Sigmoid colon (tissue), 7 donors: Measurements from ENCODE around the gene GLCCI1. TPM values are rescaled to one million over a fixed set of nuclear protein-coding genes. Genes with fewer than 3 reads are reported as not detected.

Experiments used
- DNase-seq: peaks from one replicate; pipeline ENCODE4 v3.0.0-alpha.2; 2019
- H3K27ac ChIP-seq, 4 donors: fragments of 200-600 bp; sonication (generic); one replicate each; pipeline ENCODE4 v1.5.1; 2016 to 2019; ENCODE audit warnings: mild to moderate bottlenecking in 1 of 4
- H3K27me3 ChIP-seq, 3 donors: fragments of 200-600 bp; sonication (generic); one replicate each; pipeline ENCODE4 v1.5.1; 2019; ENCODE audit warnings: mild to moderate bottlenecking in 1 of 3
- H3K36me3 ChIP-seq, 4 donors: fragments of 200-600 bp; sonication (generic); one replicate each; pipeline ENCODE4 v1.5.1; 2016 to 2019
- H3K4me1 ChIP-seq, 4 donors: fragments of 200-600 bp; sonication (generic); one replicate each; pipeline ENCODE4 v1.5.1; 2017 to 2019
- H3K4me3 ChIP-seq, 4 donors: fragments of 200-600 bp; sonication (generic); one replicate each; pipeline ENCODE4 v1.5.1; 2017 to 2019; ENCODE audit warnings: mild to moderate bottlenecking in 2 of 4, moderate library complexity in 1 of 4
- H3K9me3 ChIP-seq, 4 donors: fragments of 200-600 bp in 3 of 4; sonication (generic) in 3 of 4; one replicate each; pipeline versions ENCODE4 v1.5.1 to v1.6.1; 2013 to 2019
- CTCF ChIP-seq, 4 experiments: fragments of 450-650 bp in 3 of 4; fragments of 200-600 bp in 1 of 4; IDR thresholded peaks; one replicate each; pipeline ENCODE4 v1.5.1; 2016 to 2019; ENCODE audit warnings: antibody characterized with exemption in 4 of 4, mild to moderate bottlenecking in 3 of 4, moderate library complexity in 2 of 4
- EP300 ChIP-seq, 4 donors: sonication (generic); formaldehyde crosslinking; IDR thresholded peaks; one replicate each; pipeline ENCODE4 v1.6.1; 2017; ENCODE audit warnings: antibody characterized with exemption in 4 of 4
- POLR2A ChIP-seq, 2 donors: fragments of 450-650 bp; IDR thresholded peaks; one replicate each; pipeline ENCODE4 v1.6.1; 2016; ENCODE audit warnings: antibody characterized with exemption in 2 of 2, mild to moderate bottlenecking in 2 of 2, moderate library complexity in 2 of 2
- POLR2AphosphoS5 ChIP-seq, 4 donors: sonication (generic); formaldehyde crosslinking; IDR thresholded peaks; one replicate each; pipeline ENCODE4 v1.6.1; 2017; ENCODE audit warnings: antibody characterized with exemption in 4 of 4
- WGBS, 2 donors: extraction: QIAGEN DNeasy Blood & Tissue Kit; methylation state at CpG; one replicate each; pipeline ENCODE4 v1.1.7; 2013; 5-methylcytosine and 5-hydroxymethylcytosine counted together
- intact Hi-C: fragments of 100-400 bp; cut with DNase I; formaldehyde crosslinking; loops from one replicate; pipeline ENCODE4 v1.15.1; 2023
- polyA plus RNA-seq, 3 donors: library from polyadenylated mRNA; stranded (reverse); fragments of 200-250 nt; gene quantifications; one replicate each; pipeline ENCODE4 v1.2.3, GENCODE V29; 2013
- total RNA-seq, 4 donors: library from RNA; depleted of rRNA; stranded (reverse); fragments of >200 nt; gene quantifications; one replicate each; pipeline ENCODE4 v1.1.0, GENCODE V29; 2016
- donor health status: healthy with polysubstance abuse.
- donor health status: Bipolar disorder and iron deficiency.
- donor health status: healthy.

Gene GLCCI1
- total and polyA plus RNA-seq, 7 donors, result 1.4 to 17.7 (median 6.1) TPM

DNA sequence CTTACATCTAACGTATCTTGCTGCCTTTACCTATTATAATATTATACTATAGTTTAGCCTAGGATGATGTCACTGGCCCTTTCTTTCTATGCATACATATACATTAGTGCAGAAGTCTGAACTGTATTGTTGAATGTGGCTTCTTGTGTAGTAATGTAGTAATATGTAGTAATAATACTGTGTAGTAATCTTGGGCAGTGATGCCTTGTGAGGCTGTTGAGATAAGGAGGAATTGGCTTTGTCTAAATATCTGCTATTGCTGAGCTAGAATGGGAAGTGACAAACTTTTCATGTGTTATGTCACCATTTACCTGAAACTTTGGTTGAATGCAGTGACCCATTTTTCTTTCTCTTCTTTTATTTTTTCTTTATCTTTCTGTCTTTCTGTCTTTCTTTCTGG, 11.0 kb downstream of the GLCCI1 start:
- Histone ChIP-seq H3K9me3 (no peaks in the 10 kb centered on the region), H3K4me1 (peaks cover 0 to 16% (median 10%) of the 10 kb centered on the region in 4 donors), H3K36me3 (no peaks in the 10 kb centered on the region), H3K27me3 (no peaks in the 10 kb centered on the region), H3K27ac (no peak overlapping the region), H3K4me3 (no peak overlapping the region)
- intact Hi-C loops, result no loop called here
- DNase-seq, result no peak
- TF ChIP-seq POLR2AphosphoS5 (IDR thresholded peaks at IDR 0.05) (no peak), POLR2A (IDR thresholded peaks at IDR 0.05) (no peak), EP300 (IDR thresholded peaks at IDR 0.05) (no peak), CTCF (IDR thresholded peaks at IDR 0.05) (no peak)
- 93 to 100% methylated on average over 1 of the region's 1 CpG for WGBS, 2 donors

DNA sequence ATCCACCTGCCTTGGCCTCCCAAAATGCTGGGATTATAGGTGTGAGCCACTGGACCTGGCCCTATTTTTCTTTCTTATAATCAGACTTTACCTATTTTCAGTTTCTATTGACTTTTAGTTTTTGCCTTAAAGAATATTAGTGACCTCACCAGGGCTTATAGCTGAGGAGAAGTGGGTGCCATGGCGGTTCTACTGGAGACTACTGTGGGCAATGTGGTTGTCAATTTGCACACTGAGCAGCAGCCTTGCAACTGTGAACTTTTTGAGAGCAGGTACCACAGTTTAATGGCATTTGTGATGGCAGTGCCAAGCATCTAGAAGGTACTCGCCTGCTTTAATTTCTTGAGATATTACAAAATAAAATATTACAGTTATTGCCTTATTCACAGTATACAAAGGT, 11.5 kb downstream of the GLCCI1 start:
- H3K4me3 ChIP-seq, result no peak overlapping the region
- whole genome bisulfite sequencing, 2 donors, result 94 to 96% methylated on average over 2 of the region's 2 CpGs

GRCh38 chr7:7982904-7983303, 14.3 kb downstream of the GLCCI1 start:
- Histone ChIP-seq H3K4me3 (no peak overlapping the region), H3K27me3 (no peaks in the 10 kb centered on the region), H3K4me1 (peaks cover 0 to 10% (median 4%) of the 10 kb centered on the region in 4 donors), H3K36me3 (no peaks in the 10 kb centered on the region), H3K9me3 (no peaks in the 10 kb centered on the region), H3K27ac (no peak overlapping the region)
- no peak for TF ChIP-seq POLR2AphosphoS5 (IDR thresholded peaks at IDR 0.05)
- no peak for TF ChIP-seq POLR2A (IDR thresholded peaks at IDR 0.05)
- no peak for TF ChIP-seq EP300 (IDR thresholded peaks at IDR 0.05)
- no peak for TF ChIP-seq CTCF (IDR thresholded peaks at IDR 0.05)
- no peak for DNase-seq
- intact Hi-C loops, result no loop called here
- 94 to 96% methylated on average over 4 of the region's 4 CpGs for WGBS, 2 donors

More for the DNA sequence above, 11.5 kb downstream of the GLCCI1 start:
- intact Hi-C loops, result no loop called here
- no peak for TF ChIP-seq POLR2A (IDR thresholded peaks at IDR 0.05)
- TF ChIP-seq CTCF (IDR thresholded peaks at IDR 0.05), result no peak
- no peak for TF ChIP-seq EP300 (IDR thresholded peaks at IDR 0.05)
- TF ChIP-seq POLR2AphosphoS5 (IDR thresholded peaks at IDR 0.05), result no peak
- no peak for DNase-seq
- H3K4me1 ChIP-seq, result peaks cover 0 to 16% (median 10%) of the 10 kb centered on the region in 4 donors
- no peaks in the 10 kb centered on the region for H3K36me3 ChIP-seq
- no peaks in the 10 kb centered on the region for H3K9me3 ChIP-seq
- H3K27ac ChIP-seq, result no peak overlapping the region
- H3K27me3 ChIP-seq, result no peaks in the 10 kb centered on the region

- TF ChIP-seq POLR2A (IDR thresholded peaks at IDR 0.05) (no peak), EP300 (IDR thresholded peaks at IDR 0.05) (no peak), CTCF (IDR thresholded peaks at IDR 0.05) (no peak), POLR2AphosphoS5 (IDR thresholded peaks at IDR 0.05) (no peak)
- H3K27me3 ChIP-seq, result no peaks in the 10 kb centered on the region
- 62 to 86% methylated on average over 3 of the region's 3 CpGs for WGBS, 2 donors
- intact Hi-C loops, result no loop called here
- H3K4me1 ChIP-seq, result peaks cover 0 to 7% (median 0%) of the 10 kb centered on the region in 4 donors
- DNase-seq, result no peak
- no peaks in the 10 kb centered on the region for H3K36me3 ChIP-seq
- no peak overlapping the region for H3K4me3 ChIP-seq
- H3K27ac ChIP-seq, result no peak overlapping the region
- no peaks in the 10 kb centered on the region for H3K9me3 ChIP-seq
These were observed 15.8 kb downstream of the GLCCI1 start for GRCh38 chr7:7984424-7984823.

DNA sequence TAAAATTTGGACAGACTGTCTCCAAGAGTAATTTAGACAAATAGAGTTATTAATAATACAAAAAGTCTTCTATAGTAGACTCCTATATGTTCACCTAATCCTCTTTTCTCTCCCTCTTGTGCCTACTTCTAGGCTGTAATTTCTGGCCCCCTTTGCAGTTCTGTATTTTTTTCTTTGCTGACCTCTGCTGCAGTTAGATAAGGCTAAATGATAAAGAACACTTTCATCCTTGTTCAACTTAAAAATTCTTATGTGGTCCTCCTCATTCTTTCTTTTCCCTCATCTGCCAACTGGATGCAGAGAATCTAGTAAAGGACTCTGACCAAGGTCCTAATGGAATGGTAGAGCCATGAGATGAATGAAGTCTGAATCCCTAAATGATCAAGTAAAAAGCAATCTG, 20.1 kb downstream of the GLCCI1 start:
- intact Hi-C loops, result no loop called here
- DNase-seq, result no peak
- no peak overlapping the region for H3K4me3 ChIP-seq
- peaks cover 0 to 8% (median 2%) of the 10 kb centered on the region in 4 donors for H3K9me3 ChIP-seq
- peaks cover 0 to 22% (median 4%) of the 10 kb centered on the region in 4 donors for H3K4me1 ChIP-seq
- no peaks in the 10 kb centered on the region for H3K36me3 ChIP-seq
- H3K27ac ChIP-seq, result no peak overlapping the region
- no peak for TF ChIP-seq EP300 (IDR thresholded peaks at IDR 0.05)
- TF ChIP-seq CTCF (IDR thresholded peaks at IDR 0.05), result no peak
- TF ChIP-seq POLR2A (IDR thresholded peaks at IDR 0.05), result no peak
- no peak for TF ChIP-seq POLR2AphosphoS5 (IDR thresholded peaks at IDR 0.05)
- no peaks in the 10 kb centered on the region for H3K27me3 ChIP-seq
